Measurements from ENCODE around the gene HDDC3.

The HDDC3 gene

DNA sequence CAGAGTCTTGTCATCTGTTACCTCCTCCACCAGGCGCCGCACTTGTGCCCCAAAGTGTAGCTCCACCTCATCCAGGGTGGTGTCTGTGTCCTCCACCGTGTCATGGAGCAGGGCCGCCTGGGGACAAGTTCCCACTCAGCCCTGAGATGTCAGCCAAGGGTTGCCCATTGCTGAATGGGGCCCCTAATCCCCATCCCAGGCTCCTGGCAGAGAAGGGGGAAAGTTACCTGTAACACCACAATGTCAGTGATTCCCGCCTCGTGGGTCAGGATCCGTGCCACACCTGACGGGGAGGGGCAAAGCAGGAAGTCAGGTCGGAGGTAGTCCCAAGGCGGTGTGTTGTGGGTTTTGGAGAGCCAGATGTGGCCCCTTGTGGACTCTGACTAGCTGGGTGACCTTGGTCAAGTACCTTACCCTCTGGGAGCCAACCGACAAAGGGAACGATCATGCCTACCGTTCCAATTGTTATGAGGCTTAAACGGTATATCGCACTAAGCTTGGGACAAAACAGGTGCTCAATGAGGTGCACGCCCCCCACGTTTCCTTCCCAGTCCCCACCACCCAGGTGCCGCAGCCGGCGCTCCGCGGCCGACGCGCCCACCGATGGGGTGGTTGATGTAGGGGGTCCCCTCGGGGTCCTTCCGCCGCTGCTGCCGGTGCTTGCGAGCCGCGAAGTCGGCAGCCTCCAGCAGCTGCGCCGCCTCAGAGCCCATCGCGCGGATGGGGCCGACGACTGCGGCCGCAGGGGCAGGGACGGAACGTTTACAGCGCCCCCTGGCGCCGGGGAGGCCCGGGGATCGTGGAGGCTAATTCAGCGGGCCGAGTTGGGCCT is at the start of gene HDDC3:
TSS of gene HDDC3 (minus strand) at position 722 of the 832 bp plus-strand sequence. CDS start at position 713, 9 bp downstream.
- peaks cover 3% of the 10 kb centered on the region for H3K36me3 Mint-ChIP-seq
- H3K27ac Mint-ChIP-seq = peak within 1 kb of the TSS; percentile 98
- H3K4me3 Mint-ChIP-seq = peak within 1 kb of the TSS; percentile 98
- no peaks in the 10 kb centered on the region for H3K27me3 Mint-ChIP-seq
- no peaks in the 10 kb centered on the region for H3K9me3 Mint-ChIP-seq (ENCODE audit: low read depth)
- peaks cover 44% of the 10 kb centered on the region for H3K4me1 Mint-ChIP-seq (ENCODE audit: low read depth)

- no peaks in the 10 kb centered on the region for H3K27me3 Mint-ChIP-seq
- no peaks in the 10 kb centered on the region for H3K9me3 Mint-ChIP-seq (ENCODE audit: low read depth)
- H3K27ac Mint-ChIP-seq = no peak overlapping the region
- H3K4me1 Mint-ChIP-seq (ENCODE audit: low read depth) = peaks cover 1% of the 10 kb centered on the region
- H3K36me3 Mint-ChIP-seq = peaks cover 12% of the 10 kb centered on the region
- H3K4me3 Mint-ChIP-seq = no peak overlapping the region
Observed at GRCh38 chr15:90982135-90982534, 49.8 kb upstream of the HDDC3 start.

- Mint-ChIP-seq H3K27ac (no peak overlapping the region), H3K9me3 (ENCODE audit: low read depth) (no peaks in the 10 kb centered on the region), H3K27me3 (no peaks in the 10 kb centered on the region), H3K4me3 (no peak overlapping the region), H3K4me1 (ENCODE audit: low read depth) (peaks cover 1% of the 10 kb centered on the region), H3K36me3 (peaks cover 12% of the 10 kb centered on the region)
Observed at GRCh38 chr15:90981681-90982080, 49.3 kb upstream of the HDDC3 start.

- Mint-ChIP-seq H3K27me3 (no peaks in the 10 kb centered on the region), H3K27ac (no peak overlapping the region), H3K36me3 (peaks cover 16% of the 10 kb centered on the region), H3K9me3 (ENCODE audit: low read depth) (no peaks in the 10 kb centered on the region), H3K4me1 (ENCODE audit: low read depth) (peaks cover 1% of the 10 kb centered on the region), H3K4me3 (no peak overlapping the region)
Observed at GRCh38 chr15:90979582-90979981, 47.2 kb upstream of the HDDC3 start.

GRCh38 chr15:90974216-90974615 is 41.9 kb upstream of the HDDC3 start:
- Mint-ChIP-seq H3K27me3 (no peaks in the 10 kb centered on the region), H3K36me3 (peaks cover 7% of the 10 kb centered on the region), H3K4me1 (ENCODE audit: low read depth) (peaks cover 1% of the 10 kb centered on the region), H3K27ac (no peak overlapping the region), H3K4me3 (no peak overlapping the region), H3K9me3 (ENCODE audit: low read depth) (no peaks in the 10 kb centered on the region)

DNA sequence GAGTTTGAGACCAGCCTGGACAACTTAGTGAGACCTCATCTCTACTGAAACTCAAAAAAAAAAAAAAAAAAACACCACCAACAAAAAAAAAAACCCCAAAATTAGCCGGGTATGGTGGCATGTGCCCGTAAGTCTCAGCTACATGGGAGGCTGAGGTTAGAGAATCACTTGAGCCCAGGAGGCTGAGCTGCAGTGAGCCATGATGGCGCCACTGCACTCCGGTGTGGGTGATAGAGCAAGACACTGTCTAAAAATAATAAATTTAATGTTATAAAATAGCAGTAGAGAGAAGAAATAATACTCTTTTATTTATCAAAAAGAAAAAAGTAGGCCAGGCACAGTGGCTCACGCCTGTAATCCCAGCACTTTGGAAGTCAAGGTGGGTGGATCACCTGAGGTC is 39.8 kb upstream of the HDDC3 start:
- H3K9me3 Mint-ChIP-seq (ENCODE audit: low read depth) = no peaks in the 10 kb centered on the region
- H3K4me1 Mint-ChIP-seq (ENCODE audit: low read depth) = no peaks in the 10 kb centered on the region
- H3K4me3 Mint-ChIP-seq = no peak overlapping the region
- no peak overlapping the region for H3K27ac Mint-ChIP-seq
- peaks cover 4% of the 10 kb centered on the region for H3K36me3 Mint-ChIP-seq
- H3K27me3 Mint-ChIP-seq = no peaks in the 10 kb centered on the region

GRCh38 chr15:90970274-90970673 is 37.9 kb upstream of the HDDC3 start:
- no peaks in the 10 kb centered on the region for H3K9me3 Mint-ChIP-seq (ENCODE audit: low read depth)
- no peaks in the 10 kb centered on the region for H3K4me1 Mint-ChIP-seq (ENCODE audit: low read depth)
- no peak overlapping the region for H3K27ac Mint-ChIP-seq
- H3K27me3 Mint-ChIP-seq = no peaks in the 10 kb centered on the region
- peaks cover under 1% of the 10 kb centered on the region for H3K36me3 Mint-ChIP-seq
- H3K4me3 Mint-ChIP-seq = no peak overlapping the region

DNA sequence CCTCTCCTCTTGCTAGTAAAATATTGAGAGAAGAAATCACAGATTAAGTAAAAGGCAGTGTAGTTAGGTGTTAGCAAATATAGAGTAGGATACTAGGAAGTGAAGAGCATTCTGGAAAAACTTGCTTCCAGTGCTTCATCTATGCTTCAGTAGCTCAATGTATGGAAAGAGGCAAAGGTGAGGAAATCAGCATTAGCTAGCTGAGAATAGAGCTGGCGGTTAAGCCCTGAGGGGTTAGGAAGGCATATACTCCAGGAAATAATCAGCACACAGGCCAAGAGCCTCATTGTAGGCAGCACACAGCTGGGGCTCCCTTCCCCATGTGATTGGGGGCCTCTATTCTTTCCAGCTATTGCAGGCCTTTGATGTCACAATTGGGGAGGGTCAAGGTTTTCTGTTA is 36.1 kb upstream of the HDDC3 start:
- Mint-ChIP-seq H3K4me1 (ENCODE audit: low read depth) (no peaks in the 10 kb centered on the region), H3K4me3 (no peak overlapping the region), H3K36me3 (peaks cover 2% of the 10 kb centered on the region), H3K27me3 (no peaks in the 10 kb centered on the region), H3K9me3 (ENCODE audit: low read depth) (no peaks in the 10 kb centered on the region), H3K27ac (no peak overlapping the region)

GRCh38 chr15:90967206-90967605 is 34.9 kb upstream of the HDDC3 start:
- no peaks in the 10 kb centered on the region for H3K4me1 Mint-ChIP-seq (ENCODE audit: low read depth)
- peaks cover 2% of the 10 kb centered on the region for H3K36me3 Mint-ChIP-seq
- peak overlapping the region; percentile 28 for H3K27ac Mint-ChIP-seq
- no peaks in the 10 kb centered on the region for H3K27me3 Mint-ChIP-seq
- no peaks in the 10 kb centered on the region for H3K9me3 Mint-ChIP-seq (ENCODE audit: low read depth)
- H3K4me3 Mint-ChIP-seq = no peak overlapping the region

- no peaks in the 10 kb centered on the region for H3K4me1 Mint-ChIP-seq (ENCODE audit: low read depth)
- H3K36me3 Mint-ChIP-seq = peaks cover 2% of the 10 kb centered on the region
- H3K27me3 Mint-ChIP-seq = no peaks in the 10 kb centered on the region
- H3K4me3 Mint-ChIP-seq = no peak overlapping the region
- H3K9me3 Mint-ChIP-seq (ENCODE audit: low read depth) = no peaks in the 10 kb centered on the region
- peak overlapping the region; percentile 1 for H3K27ac Mint-ChIP-seq
Observed at GRCh38 chr15:90966262-90966661, 33.9 kb upstream of the HDDC3 start.

DNA sequence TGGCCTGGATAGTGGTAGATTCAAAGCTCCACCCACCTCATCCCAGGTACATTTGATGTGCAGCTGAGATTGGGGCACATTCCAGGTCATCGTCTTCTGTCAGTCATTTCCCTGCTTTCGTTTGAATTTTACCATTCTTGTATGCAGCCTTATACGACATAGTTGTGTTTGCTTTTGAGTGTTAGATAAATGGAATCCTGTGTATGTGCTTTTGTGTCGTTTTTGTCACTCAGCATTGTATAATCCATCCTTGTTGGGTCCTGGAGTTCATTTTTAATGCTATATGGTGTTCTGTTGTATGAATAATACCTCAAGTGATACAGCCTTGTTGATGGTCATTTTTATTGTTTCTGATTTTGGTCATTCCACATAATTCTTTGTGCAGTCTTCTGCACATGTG is 29.7 kb upstream of the HDDC3 start:
- no peaks in the 10 kb centered on the region for H3K27me3 Mint-ChIP-seq
- peaks cover 2% of the 10 kb centered on the region for H3K36me3 Mint-ChIP-seq
- H3K9me3 Mint-ChIP-seq (ENCODE audit: low read depth) = no peaks in the 10 kb centered on the region
- peaks cover 2% of the 10 kb centered on the region for H3K4me1 Mint-ChIP-seq (ENCODE audit: low read depth)
- H3K4me3 Mint-ChIP-seq = no peak overlapping the region
- H3K27ac Mint-ChIP-seq = no peak overlapping the region

- no peaks in the 10 kb centered on the region for H3K9me3 Mint-ChIP-seq (ENCODE audit: low read depth)
- H3K27ac Mint-ChIP-seq = no peak overlapping the region
Observed at GRCh38 chr15:90960298-90961091, 28.1 kb upstream of the HDDC3 start.

DNA sequence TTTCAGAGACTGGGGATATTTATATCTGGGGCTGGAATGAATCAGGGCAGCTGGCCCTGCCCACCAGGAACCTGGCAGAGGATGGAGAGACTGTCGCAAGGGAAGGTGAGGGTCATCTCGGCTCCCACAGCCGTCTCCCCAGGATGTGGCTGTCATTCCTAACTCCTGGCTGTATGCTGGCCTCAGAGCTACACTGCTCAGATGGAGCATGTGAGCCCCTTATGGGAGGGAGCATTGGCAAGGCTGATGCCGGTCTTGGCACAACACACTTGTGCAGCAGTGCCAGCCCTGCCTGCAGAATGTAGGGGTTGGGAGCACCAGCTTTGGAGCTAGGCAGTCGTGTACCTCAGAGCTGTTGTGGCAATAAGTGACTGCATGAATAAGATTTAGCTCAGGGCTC is 27.5 kb upstream of the HDDC3 start:
- Mint-ChIP-seq H3K4me1 (ENCODE audit: low read depth) (peaks cover 10% of the 10 kb centered on the region), H3K27me3 (no peaks in the 10 kb centered on the region), H3K9me3 (ENCODE audit: low read depth) (no peaks in the 10 kb centered on the region), H3K36me3 (peaks cover 2% of the 10 kb centered on the region), H3K27ac (no peak overlapping the region), H3K4me3 (no peak overlapping the region)

More at GRCh38 chr15:90960298-90961091, 28.1 kb upstream of the HDDC3 start:
- Mint-ChIP-seq H3K4me1 (ENCODE audit: low read depth) (peaks cover 10% of the 10 kb centered on the region), H3K27me3 (no peaks in the 10 kb centered on the region), H3K36me3 (peaks cover 2% of the 10 kb centered on the region), H3K4me3 (no peak overlapping the region)

DNA sequence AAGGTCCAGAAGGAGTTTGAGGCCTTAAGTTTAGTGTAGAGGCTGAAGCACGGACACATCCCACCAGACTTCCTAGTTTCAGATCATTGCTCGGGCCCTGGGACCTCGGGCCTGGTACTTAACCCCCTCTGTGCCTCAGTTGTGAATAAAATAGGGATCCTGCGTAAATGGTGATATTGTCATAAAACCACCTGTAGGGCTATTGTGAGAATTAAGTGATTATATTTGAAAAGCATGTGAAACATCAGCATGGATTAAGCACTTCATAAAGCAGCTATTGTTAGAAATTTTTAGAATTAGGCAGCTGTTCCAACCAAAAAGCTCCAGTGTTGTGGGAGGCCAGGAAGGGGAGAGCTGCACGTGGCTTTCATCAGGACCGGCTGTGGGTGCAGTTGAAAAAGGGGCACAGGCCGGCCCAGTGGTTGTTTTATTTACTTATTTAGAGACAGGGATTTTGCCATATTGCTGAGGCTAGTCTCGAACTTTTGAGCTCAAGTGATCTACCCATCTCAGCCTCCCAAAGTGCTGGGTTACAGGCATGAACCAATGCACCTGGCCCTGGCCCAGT is 26.8 kb upstream of the HDDC3 start:
- Mint-ChIP-seq H3K4me3 (no peak overlapping the region), H3K27me3 (no peaks in the 10 kb centered on the region), H3K36me3 (peaks cover 2% of the 10 kb centered on the region), H3K9me3 (ENCODE audit: low read depth) (no peaks in the 10 kb centered on the region), H3K27ac (no peak overlapping the region), H3K4me1 (ENCODE audit: low read depth) (peaks cover 12% of the 10 kb centered on the region)

DNA sequence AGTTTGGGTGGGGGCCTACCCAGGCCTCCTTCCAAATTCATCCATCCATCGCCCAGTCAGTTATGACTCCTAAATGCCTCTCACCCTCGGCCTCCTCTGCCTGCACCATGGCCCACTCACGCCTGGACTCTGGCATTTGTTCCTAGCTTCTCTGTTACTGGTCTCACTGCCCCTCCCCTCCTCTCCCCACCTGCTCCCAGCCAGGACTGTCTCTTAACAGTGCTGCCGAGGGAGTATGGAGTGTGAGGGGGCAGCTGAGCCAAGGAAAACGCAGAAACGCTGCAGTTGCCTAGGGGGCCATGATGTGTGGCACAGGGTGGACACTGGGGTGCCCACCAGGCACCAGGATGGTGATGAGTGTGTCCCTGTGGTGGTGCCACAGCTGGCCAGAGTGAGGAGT is 25.4 kb upstream of the HDDC3 start:
- peak overlapping the region; percentile 73 for H3K4me3 Mint-ChIP-seq
- peaks cover 16% of the 10 kb centered on the region for H3K4me1 Mint-ChIP-seq (ENCODE audit: low read depth)
- H3K27ac Mint-ChIP-seq = no peak overlapping the region
- H3K36me3 Mint-ChIP-seq = no peaks in the 10 kb centered on the region
- no peaks in the 10 kb centered on the region for H3K27me3 Mint-ChIP-seq
- no peaks in the 10 kb centered on the region for H3K9me3 Mint-ChIP-seq (ENCODE audit: low read depth)
